Measurements from ENCODE around the gene FKBP6.
"Not testable (repeated sequence)": the region's sequence is repeated elsewhere in the genome, so short reads cannot be mapped to it uniquely, and the experiment has no call there.

DNA sequence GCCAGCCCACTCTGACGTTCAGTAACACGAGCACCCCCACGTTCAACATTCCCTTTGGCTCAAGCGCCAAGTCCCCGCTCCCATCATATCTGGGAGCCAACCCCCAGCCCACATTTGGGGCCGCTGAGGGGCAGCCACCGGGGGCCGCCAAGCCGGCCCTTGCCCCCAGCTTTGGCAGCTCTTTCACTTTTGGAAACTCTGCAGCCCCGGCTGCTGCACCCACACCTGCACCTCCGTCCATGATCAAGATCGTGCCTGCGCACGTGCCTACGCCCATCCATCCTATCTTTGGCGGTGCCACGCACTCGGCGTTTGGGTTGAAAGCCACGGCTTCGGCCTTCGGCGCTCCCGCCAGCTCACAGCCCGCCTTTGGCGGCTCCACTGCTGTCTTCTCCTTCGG lies 30.3 kb upstream of the FKBP6 start:
- TF ChIP-seq, protein P1, sequence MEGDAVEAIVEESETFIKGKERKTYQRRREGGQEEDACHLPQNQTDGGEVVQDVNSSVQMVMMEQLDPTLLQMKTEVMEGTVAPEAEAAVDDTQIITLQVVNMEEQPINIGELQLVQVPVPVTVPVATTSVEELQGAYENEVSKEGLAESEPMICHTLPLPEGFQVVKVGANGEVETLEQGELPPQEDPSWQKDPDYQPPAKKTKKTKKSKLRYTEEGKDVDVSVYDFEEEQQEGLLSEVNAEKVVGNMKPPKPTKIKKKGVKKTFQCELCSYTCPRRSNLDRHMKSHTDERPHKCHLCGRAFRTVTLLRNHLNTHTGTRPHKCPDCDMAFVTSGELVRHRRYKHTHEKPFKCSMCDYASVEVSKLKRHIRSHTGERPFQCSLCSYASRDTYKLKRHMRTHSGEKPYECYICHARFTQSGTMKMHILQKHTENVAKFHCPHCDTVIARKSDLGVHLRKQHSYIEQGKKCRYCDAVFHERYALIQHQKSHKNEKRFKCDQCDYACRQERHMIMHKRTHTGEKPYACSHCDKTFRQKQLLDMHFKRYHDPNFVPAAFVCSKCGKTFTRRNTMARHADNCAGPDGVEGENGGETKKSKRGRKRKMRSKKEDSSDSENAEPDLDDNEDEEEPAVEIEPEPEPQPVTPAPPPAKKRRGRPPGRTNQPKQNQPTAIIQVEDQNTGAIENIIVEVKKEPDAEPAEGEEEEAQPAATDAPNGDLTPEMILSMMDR (IDR thresholded peaks at IDR 0.05) = not testable (repeated sequence)
- TF ChIP-seq POLR2A, POLR2AphosphoS5 (IDR thresholded peaks at IDR 0.05): not testable (repeated sequence)
